Ishikawa (cell line): ENCODE data around the gene NEXN.

ENCODE experiments used
- CREB1 ChIP-seq: IDR thresholded peaks from 2 replicates; pipeline ENCODE4 v1.6.1; 2012; ENCODE audit warnings: low read depth
- EP300 ChIP-seq: IDR thresholded peaks from 2 replicates; pipeline ENCODE4 v1.6.1; 2012; ENCODE audit warnings: borderline replicate concordance
- FOXM1 ChIP-seq: IDR thresholded peaks from 2 replicates; pipeline ENCODE4 v1.6.1; 2012; ENCODE audit warnings: low read depth, borderline replicate concordance
- NFIC ChIP-seq: IDR thresholded peaks from 2 replicates; pipeline ENCODE4 v1.6.1; 2012
- RAD21 ChIP-seq: IDR thresholded peaks from 2 replicates; pipeline ENCODE4 v1.6.1; 2012; ENCODE audit warnings: low read depth
- REST ChIP-seq: IDR thresholded peaks from 2 replicates; pipeline ENCODE4 v1.6.1; 2012; ENCODE audit warnings: low read depth, mild to moderate bottlenecking
- TAF1 ChIP-seq: IDR thresholded peaks from 2 replicates; pipeline ENCODE4 v1.6.1; 2012; ENCODE audit warnings: low read depth, mild to moderate bottlenecking
- TCF12 ChIP-seq: IDR thresholded peaks from 2 replicates; pipeline ENCODE4 v1.6.1; 2012; ENCODE audit warnings: low read depth
- TEAD4 ChIP-seq: IDR thresholded peaks from 2 replicates; pipeline ENCODE4 v1.6.1; 2012
- USF1 ChIP-seq: IDR thresholded peaks from 2 replicates; pipeline ENCODE4 v1.6.1; 2012
- YY1 ChIP-seq: IDR thresholded peaks from 2 replicates; pipeline ENCODE4 v1.6.1; 2012; ENCODE audit warnings: low read depth
- ZBTB7A ChIP-seq: IDR thresholded peaks from 2 replicates; pipeline ENCODE4 v1.6.1; 2012; ENCODE audit warnings: low read depth

DNA sequence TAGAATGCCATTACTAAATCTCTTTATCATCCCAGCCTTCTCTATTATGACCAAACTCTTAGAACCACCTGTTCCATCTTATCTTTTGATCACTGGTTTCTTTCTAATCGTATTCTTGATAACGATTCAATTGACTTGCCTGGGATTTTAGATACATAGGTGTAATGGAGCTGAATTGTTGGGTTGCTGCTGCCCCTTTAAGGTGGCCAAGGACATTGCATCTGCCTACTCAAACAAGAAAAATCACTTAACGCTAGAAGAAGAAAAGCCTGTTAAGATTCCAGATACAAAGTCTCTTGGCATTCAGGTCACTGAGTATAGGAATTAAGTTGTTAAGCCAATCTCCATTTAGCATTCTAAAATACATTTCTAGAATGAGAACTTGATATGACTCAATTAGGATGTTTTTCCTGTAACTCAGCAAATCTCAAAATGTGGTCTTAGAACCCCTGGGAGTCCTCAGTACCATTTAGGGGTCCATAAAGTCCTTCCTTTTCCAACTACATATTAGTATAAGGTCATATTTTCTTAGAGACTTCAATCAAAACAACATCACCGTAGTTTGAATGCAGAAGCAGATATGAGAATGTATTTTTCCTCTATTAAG lies 12.4 kb downstream of the NEXN start:
- TF ChIP-seq EP300 (no peak), REST (no peak), TEAD4 (no peak), RAD21 (peak; percentile 87), YY1 (no peak), FOXM1 (no peak), USF1 (no peak), TCF12 (no peak), TAF1 (no peak), CREB1 (no peak), NFIC (no peak), ZBTB7A (no peak)
